PFSK-1 (cell line): ENCODE measurements around the gene PNLIPRP1.

Experiments used
- POLR2AphosphoS5 ChIP-seq: IDR thresholded peaks from 2 replicates; pipeline ENCODE4 v1.6.1; 2012; ENCODE audit warnings: low read depth, mild to moderate bottlenecking, control low read depth, low read length, moderate library complexity
- SIN3A ChIP-seq: IDR thresholded peaks from 2 replicates; pipeline ENCODE4 v1.6.1; 2012; ENCODE audit warnings: mild to moderate bottlenecking, low read length, moderate library complexity, borderline replicate concordance; ENCODE audit not compliant: insufficient read depth
- TF ChIP-seq, protein P1 (sequence below), 2 experiments: IDR thresholded peaks; 2 replicates each; pipeline versions ENCODE4 v1.6.1 to v1.8.0; 2011 to 2012; ENCODE audit warnings: low read depth in 2 of 2, low read length in 2 of 2, control low read depth in 1 of 2, inconsistent platforms in 1 of 2, mild to moderate bottlenecking in 1 of 2, moderate library complexity in 1 of 2; ENCODE audit not compliant: insufficient read depth in 1 of 2

DNA sequence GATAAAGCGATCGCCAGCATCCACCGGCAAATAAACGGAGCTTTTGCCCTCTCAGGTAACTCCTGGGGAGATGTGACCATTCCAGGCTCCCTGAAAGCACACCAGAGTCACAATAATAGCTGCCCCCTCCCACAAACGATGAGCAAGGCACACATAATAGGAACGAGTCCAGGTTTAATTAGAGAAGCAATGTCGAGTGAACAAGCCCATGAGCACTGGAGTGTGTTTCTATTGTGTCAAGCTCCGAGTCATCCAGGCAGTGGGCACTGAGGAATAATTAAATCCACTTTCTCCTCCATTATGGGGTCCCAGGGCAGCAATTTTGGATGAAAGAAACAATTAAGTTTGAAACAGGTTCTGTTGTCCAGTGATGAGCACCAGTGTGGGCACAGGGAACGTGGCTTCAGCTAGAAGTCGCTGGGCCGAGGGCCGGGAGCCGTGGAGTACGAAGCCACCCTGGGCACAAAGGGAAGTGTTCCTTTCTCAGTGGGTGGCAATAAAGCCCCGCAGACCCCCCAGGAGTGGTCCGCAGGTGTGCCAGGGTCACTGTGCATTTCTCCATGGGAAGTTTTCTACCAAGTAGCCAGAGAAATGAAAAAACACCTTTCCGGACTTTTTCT, 41.9 kb downstream of the PNLIPRP1 start:
- TF ChIP-seq SIN3A (no peak), POLR2AphosphoS5 (no peak)
- TF ChIP-seq, protein P1, sequence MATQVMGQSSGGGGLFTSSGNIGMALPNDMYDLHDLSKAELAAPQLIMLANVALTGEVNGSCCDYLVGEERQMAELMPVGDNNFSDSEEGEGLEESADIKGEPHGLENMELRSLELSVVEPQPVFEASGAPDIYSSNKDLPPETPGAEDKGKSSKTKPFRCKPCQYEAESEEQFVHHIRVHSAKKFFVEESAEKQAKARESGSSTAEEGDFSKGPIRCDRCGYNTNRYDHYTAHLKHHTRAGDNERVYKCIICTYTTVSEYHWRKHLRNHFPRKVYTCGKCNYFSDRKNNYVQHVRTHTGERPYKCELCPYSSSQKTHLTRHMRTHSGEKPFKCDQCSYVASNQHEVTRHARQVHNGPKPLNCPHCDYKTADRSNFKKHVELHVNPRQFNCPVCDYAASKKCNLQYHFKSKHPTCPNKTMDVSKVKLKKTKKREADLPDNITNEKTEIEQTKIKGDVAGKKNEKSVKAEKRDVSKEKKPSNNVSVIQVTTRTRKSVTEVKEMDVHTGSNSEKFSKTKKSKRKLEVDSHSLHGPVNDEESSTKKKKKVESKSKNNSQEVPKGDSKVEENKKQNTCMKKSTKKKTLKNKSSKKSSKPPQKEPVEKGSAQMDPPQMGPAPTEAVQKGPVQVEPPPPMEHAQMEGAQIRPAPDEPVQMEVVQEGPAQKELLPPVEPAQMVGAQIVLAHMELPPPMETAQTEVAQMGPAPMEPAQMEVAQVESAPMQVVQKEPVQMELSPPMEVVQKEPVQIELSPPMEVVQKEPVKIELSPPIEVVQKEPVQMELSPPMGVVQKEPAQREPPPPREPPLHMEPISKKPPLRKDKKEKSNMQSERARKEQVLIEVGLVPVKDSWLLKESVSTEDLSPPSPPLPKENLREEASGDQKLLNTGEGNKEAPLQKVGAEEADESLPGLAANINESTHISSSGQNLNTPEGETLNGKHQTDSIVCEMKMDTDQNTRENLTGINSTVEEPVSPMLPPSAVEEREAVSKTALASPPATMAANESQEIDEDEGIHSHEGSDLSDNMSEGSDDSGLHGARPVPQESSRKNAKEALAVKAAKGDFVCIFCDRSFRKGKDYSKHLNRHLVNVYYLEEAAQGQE (IDR thresholded peaks at IDR 0.05; ENCODE audit: insufficient read depth in 1 of 2, low read depth in 2 of 2, low read length in 2 of 2) = no peak
